WI38 (cell line): ENCODE measurements around the gene XDH.

Source experiments
- H3K4me3 ChIP-seq: 2 replicates; pipeline ENCODE4 v1.5.1; 2011; ENCODE audit warnings: low read depth, mild to moderate bottlenecking, control low read depth, low read length
- TF ChIP-seq, protein P1 (sequence below): IDR thresholded peaks from 2 replicates; pipeline ENCODE4 v1.5.1; 2012; ENCODE audit warnings: low read depth, mild to moderate bottlenecking, control low read depth, low read length

XDH gene

DNA sequence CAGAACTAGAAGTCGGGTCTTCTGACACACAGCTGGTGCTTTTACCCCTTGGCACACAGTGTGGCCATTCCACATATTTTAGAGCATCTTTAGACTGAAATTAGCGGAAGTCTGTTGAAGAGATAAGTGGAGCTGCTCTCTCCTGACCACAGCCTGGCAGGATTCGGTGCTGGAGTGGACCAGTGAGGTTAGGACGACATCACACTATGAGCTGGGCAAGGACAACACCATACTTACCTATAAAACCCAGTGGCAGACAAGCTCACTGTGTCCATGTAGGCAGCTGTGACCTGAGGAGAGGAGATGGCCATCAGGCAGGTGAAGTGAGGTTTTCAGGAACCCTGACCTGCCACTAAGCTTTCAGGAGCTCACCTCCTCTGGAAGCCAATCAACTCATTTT is 70.1 kb downstream of the XDH start:
- H3K4me3 ChIP-seq, result no peak overlapping the region
- TF ChIP-seq, protein P1, sequence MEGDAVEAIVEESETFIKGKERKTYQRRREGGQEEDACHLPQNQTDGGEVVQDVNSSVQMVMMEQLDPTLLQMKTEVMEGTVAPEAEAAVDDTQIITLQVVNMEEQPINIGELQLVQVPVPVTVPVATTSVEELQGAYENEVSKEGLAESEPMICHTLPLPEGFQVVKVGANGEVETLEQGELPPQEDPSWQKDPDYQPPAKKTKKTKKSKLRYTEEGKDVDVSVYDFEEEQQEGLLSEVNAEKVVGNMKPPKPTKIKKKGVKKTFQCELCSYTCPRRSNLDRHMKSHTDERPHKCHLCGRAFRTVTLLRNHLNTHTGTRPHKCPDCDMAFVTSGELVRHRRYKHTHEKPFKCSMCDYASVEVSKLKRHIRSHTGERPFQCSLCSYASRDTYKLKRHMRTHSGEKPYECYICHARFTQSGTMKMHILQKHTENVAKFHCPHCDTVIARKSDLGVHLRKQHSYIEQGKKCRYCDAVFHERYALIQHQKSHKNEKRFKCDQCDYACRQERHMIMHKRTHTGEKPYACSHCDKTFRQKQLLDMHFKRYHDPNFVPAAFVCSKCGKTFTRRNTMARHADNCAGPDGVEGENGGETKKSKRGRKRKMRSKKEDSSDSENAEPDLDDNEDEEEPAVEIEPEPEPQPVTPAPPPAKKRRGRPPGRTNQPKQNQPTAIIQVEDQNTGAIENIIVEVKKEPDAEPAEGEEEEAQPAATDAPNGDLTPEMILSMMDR, result no peak

DNA sequence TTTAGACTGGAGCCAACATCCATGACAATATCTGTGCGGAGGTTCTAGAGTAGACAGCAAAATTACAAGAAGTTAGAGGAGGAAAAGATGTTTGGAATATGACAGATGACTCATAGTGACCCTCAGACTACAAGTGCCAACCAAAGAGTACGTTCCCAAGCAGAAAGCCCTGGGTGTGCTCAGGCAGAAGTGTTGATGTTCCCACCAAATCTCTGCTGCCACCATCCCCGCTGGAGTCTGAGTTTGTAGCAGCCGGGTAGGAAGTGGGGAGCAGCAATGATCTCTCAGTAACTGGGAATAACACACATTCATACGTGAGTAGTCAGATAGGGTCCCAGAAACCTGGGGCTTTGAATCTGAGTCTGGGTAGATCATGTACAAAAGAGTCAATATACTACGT is 73.2 kb downstream of the XDH start:
- no peak overlapping the region for H3K4me3 ChIP-seq
- TF ChIP-seq, protein P1, result no peak

DNA sequence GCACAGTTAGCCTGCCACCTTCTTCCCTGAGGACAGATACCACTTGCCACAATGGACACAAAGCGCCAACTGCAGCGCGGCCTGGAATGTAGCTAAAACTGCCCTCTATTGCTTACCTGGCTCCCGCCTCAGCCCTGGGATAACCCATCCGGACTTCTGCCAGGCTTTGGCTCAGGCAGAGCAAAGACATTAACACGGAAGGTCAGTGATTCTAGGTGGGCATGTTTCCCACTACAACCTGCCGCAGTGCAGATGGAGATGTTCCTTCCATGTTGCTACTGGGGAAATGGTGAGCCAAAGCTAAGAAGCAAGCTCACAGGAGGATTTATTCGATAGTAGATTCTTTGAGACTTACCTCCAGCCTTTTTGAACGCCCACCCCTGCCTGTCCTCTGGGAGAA is 74.8 kb downstream of the XDH start:
- TF ChIP-seq, protein P1, result no peak
- no peak overlapping the region for H3K4me3 ChIP-seq

DNA sequence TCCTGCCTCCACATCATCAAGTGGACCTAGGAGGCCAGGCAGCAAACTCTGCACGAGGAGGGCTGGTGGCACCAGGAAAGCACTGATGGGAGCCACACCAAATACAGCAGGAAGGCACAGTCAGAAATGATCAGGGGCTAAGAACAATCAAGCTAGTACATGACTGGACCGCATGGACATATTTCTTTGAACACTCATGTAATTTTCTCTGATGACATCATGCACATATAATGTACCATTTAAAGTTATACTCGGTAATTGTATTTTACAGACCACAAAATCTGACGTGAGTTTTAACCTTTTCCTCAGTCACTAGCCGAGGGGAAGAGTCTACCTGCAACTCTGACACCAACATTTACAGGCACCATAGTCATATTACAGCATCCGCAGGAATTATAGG is 76.7 kb downstream of the XDH start:
- TF ChIP-seq, protein P1, result no peak
- no peak overlapping the region for H3K4me3 ChIP-seq

DNA sequence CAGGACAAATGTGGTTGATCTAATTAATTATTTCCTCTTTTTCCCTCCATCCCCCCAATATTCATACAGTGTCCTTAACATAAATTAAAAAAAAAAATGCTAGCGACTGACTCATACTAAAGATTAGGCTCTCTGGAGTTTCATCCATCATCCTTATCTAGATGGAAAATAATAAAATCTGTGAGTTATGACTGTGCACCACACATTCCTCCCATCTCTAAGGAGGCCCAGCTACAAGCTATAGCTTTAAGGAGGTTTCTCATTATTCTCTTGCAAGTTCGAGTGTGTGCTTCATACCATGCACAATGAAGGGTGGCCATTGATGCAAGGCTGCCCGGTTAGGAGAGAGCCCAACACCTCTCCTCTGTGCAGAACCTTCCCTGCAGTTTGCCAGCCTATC is 77.3 kb downstream of the XDH start:
- H3K4me3 ChIP-seq, result no peak overlapping the region
- TF ChIP-seq, protein P1, result no peak

DNA sequence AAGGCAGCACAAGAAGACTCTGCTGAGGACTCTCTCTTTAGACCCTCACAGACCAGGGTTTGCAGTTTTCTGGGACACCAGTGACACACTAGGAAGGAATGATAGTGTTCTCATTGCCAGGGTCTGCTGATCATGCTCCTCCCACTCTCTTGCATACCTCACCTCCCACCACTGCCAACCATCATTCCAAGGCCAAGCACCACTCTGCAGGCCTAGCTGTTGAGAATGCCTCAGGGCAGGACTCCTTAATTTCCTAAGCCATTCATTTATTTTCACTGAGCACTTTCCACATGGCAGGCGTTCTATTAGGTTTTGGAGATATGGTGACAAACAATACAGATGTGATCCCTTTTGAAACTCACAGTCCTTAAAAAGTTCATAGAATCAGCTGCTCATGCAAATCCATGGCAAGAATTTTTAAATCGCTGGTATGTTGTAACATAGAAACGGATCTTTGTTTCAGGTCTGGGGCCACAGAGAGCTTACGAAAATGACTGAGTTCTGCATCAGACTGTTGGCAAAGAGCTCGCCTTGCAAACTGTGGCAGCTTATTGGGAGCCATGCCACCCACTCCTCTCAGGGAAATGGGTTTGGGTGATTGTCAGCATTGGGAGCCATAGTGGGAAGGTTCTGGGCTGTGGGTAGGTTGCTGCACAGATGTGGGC is 78.5 kb downstream of the XDH start:
- no peak overlapping the region for H3K4me3 ChIP-seq
- TF ChIP-seq, protein P1, result no peak

DNA sequence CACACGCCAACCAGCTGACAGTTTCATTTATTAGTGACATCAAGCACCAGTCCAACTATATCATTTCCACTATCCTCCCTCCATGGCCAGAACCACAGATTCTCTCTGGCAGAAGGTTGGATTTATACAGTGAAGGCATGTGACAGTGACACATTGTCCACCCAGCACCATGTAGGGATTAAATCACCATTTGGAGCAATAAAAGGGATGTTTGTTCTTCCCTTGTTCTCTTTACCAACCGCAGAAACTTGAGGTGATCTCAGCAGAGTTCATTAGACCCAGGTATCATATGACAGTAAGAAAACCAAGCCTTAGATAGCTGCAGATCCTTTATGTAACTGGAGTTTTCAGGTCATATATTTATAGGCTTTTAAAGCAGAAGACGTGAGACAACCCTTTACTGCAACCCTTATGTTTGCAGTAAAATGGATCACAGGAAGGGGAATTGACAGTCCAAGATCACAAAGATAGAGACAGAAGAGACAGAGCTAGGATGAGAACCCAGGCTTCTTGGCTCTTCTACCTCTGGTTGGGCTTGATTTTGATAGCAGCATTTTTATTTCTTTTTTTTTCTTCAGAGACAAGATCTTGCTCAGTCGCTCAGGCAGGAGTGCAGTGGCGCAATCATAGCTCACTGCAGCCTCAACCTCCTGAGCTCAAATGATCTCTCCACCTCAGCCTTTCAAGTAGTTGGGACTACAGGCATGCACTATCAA is 80.1 kb downstream of the XDH start:
- TF ChIP-seq, protein P1, result no peak
- H3K4me3 ChIP-seq, result no peak overlapping the region
